Measurements from ENCODE around the gene IL19. TPM values are rescaled to one million over a fixed set of nuclear protein-coding genes. Genes with fewer than 3 reads are reported as not detected.
"Not testable (repeated sequence)": the region's sequence is repeated elsewhere in the genome, so short reads cannot be mapped to it uniquely, and the experiment has no call there.

Gene IL19
- total and polyA plus RNA-seq, 3 experiments from 2014 or later = not detected

- DNase-seq = no peak
- no peaks in the 10 kb centered on the region for H3K27me3 ChIP-seq (ENCODE audit: insufficient read depth, low read length, poor library complexity, severe bottlenecking)
- Mint-ChIP-seq H3K4me1 (peaks cover 16 to 24% (median 22%) of the 10 kb centered on the region in 3 donors), H3K27ac (peak overlapping the region in 2 of 8 donors; percentile 39 to 75), H3K36me3 (peaks cover 0 to 13% (median 0%) of the 10 kb centered on the region in 3 donors), H3K27me3 (peaks cover 0 to 5% of the 10 kb centered on the region in 2 donors), H3K4me3 (no peak overlapping the region), H3K9me3 (no peaks in the 10 kb centered on the region)
- H3K4me3 ChIP-seq (ENCODE audit: low read length) = no peak overlapping the region
- ChIA-PET POLR2A (no interaction called here), CTCF (no interaction called here)
- H3K9me3 ChIP-seq (ENCODE audit: low read length) = no peaks in the 10 kb centered on the region
- no peaks in the 10 kb centered on the region for H3K36me3 ChIP-seq (ENCODE audit: insufficient read depth, low read length)
- H3K4me1 ChIP-seq (ENCODE audit: insufficient read depth, low read length) = peaks cover 31% of the 10 kb centered on the region
- no peak overlapping the region for H3K27ac ChIP-seq (ENCODE audit: low read depth, low read length)
Measured at GRCh38 chr1:206754011-206754410, 16.6 kb upstream of the IL19 start.

- POLR2A ChIA-PET = interaction anchor here (2.9 kb wide), 1 partner anchor 12 kb away, joined by 13 read pairs; no protein-coding TSS in a partner anchor
- CTCF ChIA-PET = interaction anchor here (1.4 to 5.3 kb wide), 4 partner anchors 10 to 164 kb away, joined by 3 to 28 read pairs (median 4); partner anchors contain the start of gene FCMR
- peaks cover 0 to 5% of the 10 kb centered on the region in 2 donors for H3K27me3 Mint-ChIP-seq
- Histone ChIP-seq H3K4me1 (ENCODE audit: insufficient read depth, low read length) (peaks cover 36% of the 10 kb centered on the region), H3K4me3 (ENCODE audit: low read length) (peak overlapping the region; percentile 20), H3K27me3 (ENCODE audit: insufficient read depth, low read length, poor library complexity, severe bottlenecking) (no peaks in the 10 kb centered on the region), H3K9me3 (ENCODE audit: low read length) (no peaks in the 10 kb centered on the region), H3K27ac (ENCODE audit: low read depth, low read length) (no peak overlapping the region), H3K36me3 (ENCODE audit: insufficient read depth, low read length) (no peaks in the 10 kb centered on the region)
- no peak overlapping the region for H3K27ac Mint-ChIP-seq
- H3K4me1 Mint-ChIP-seq = peaks cover 24 to 30% (median 29%) of the 10 kb centered on the region in 3 donors
- peak in 2 of 5 donors; percentile 71 to 81 for DNase-seq
- H3K4me3 Mint-ChIP-seq = no peak overlapping the region
- H3K36me3 Mint-ChIP-seq = peaks cover 0 to 13% (median 0%) of the 10 kb centered on the region in 3 donors
- no peaks in the 10 kb centered on the region for H3K9me3 Mint-ChIP-seq
Measured at GRCh38 chr1:206757524-206758266, 12.9 kb upstream of the IL19 start.

- H3K9me3 ChIP-seq (ENCODE audit: low read length) = no peaks in the 10 kb centered on the region
- H3K4me3 Mint-ChIP-seq = no peak overlapping the region
- no peak for DNase-seq
- H3K36me3 Mint-ChIP-seq = no peaks in the 10 kb centered on the region
- H3K27me3 ChIP-seq (ENCODE audit: insufficient read depth, low read length, poor library complexity, severe bottlenecking) = no peaks in the 10 kb centered on the region
- H3K27ac ChIP-seq (ENCODE audit: low read depth, low read length) = no peak overlapping the region
- H3K27me3 Mint-ChIP-seq = no peaks in the 10 kb centered on the region
- no peaks in the 10 kb centered on the region for H3K36me3 ChIP-seq (ENCODE audit: insufficient read depth, low read length)
- peaks cover 17 to 36% (median 32%) of the 10 kb centered on the region in 3 donors for H3K4me1 Mint-ChIP-seq
- CTCF ChIA-PET = interaction anchor here (1.0 to 5.3 kb wide), 8 partner anchors 9 to 173 kb away, joined by 3 to 28 read pairs (median 5); partner anchors contain the start of genes IL10 and IL19
- peaks cover 43% of the 10 kb centered on the region for H3K4me1 ChIP-seq (ENCODE audit: insufficient read depth, low read length)
- POLR2A ChIA-PET = interaction anchor here (0.6 kb wide), 1 partner anchor 15 kb away, joined by 4 read pairs; no protein-coding TSS in a partner anchor
- no peak overlapping the region for H3K27ac Mint-ChIP-seq
- H3K4me3 ChIP-seq (ENCODE audit: low read length) = no peak overlapping the region
- H3K9me3 Mint-ChIP-seq = no peaks in the 10 kb centered on the region
Measured at GRCh38 chr1:206760590-206760989, 10.0 kb upstream of the IL19 start.

- Mint-ChIP-seq H3K4me3 (no peak overlapping the region), H3K36me3 (no peaks in the 10 kb centered on the region), H3K27me3 (no peaks in the 10 kb centered on the region), H3K4me1 (peaks cover 20 to 42% (median 39%) of the 10 kb centered on the region in 3 donors), H3K27ac (peak overlapping the region in 1 of 8 donors; percentile 51), H3K9me3 (no peaks in the 10 kb centered on the region)
- no peak overlapping the region for H3K27ac ChIP-seq (ENCODE audit: low read depth, low read length)
- H3K4me1 ChIP-seq (ENCODE audit: insufficient read depth, low read length) = peaks cover 45% of the 10 kb centered on the region
- no peaks in the 10 kb centered on the region for H3K36me3 ChIP-seq (ENCODE audit: insufficient read depth, low read length)
- ChIA-PET POLR2A (no interaction called here), CTCF (interaction anchor here (1.0 to 5.3 kb wide), 7 partner anchors 8 to 172 kb away, joined by 3 to 28 read pairs (median 6); partner anchors contain the start of genes IL10 and IL19)
- H3K27me3 ChIP-seq (ENCODE audit: insufficient read depth, low read length, poor library complexity, severe bottlenecking) = no peaks in the 10 kb centered on the region
- DNase-seq = no peak
- no peaks in the 10 kb centered on the region for H3K9me3 ChIP-seq (ENCODE audit: low read length)
- no peak overlapping the region for H3K4me3 ChIP-seq (ENCODE audit: low read length)
Measured at GRCh38 chr1:206761159-206761768, 9.3 kb upstream of the IL19 start.

DNA sequence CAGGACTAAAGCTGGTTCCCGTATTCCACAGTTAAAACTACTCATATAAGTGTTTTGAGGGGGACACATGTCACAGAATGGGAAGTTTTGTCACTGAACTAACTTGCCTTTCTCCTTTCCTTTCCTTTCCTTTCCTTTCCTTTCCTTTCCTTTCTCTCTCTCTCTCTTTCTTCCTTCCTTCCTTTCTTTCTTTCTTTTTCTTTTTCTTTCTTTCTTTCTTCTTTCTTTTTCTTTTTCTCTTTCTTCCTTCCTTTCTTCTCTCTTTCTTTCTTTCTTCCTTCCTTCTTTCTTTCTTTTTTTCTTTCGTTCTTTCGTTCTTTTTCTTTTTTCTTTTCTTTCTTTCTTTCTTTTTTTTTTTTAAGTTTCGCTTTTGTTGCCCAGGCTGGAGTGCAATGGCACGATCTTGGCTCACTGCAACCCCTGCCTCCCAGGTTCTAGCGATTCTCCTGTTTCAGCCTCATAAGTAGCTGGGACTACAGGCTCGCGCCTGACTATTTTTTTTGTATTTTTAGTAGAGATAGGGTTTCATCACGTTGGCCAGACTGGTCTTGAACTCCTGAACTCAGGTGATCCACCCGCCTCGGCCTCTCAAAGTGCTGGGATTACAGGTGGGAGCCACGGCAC lies 7.7 kb upstream of the IL19 start:
- H3K4me3 Mint-ChIP-seq; H3K36me3 Mint-ChIP-seq; H3K9me3 ChIP-seq (ENCODE audit: low read length); H3K9me3 Mint-ChIP-seq; H3K27ac ChIP-seq (ENCODE audit: low read depth, low read length); H3K27me3 ChIP-seq (ENCODE audit: insufficient read depth, low read length, poor library complexity, severe bottlenecking); H3K36me3 ChIP-seq (ENCODE audit: insufficient read depth, low read length); H3K4me3 ChIP-seq (ENCODE audit: low read length); H3K27ac Mint-ChIP-seq; POLR2A ChIA-PET; H3K27me3 Mint-ChIP-seq; DNase-seq: not testable (repeated sequence)
- H3K4me1 Mint-ChIP-seq = peaks cover 25 to 56% (median 52%) of the 10 kb centered on the region in 3 donors
- CTCF ChIA-PET = interaction anchor here (0.8 to 2.3 kb wide), 2 partner anchors 28 to 149 kb away, joined by 3 to 6 read pairs; no protein-coding TSS in a partner anchor
- H3K4me1 ChIP-seq (ENCODE audit: insufficient read depth, low read length) = peaks cover 43% of the 10 kb centered on the region

DNA sequence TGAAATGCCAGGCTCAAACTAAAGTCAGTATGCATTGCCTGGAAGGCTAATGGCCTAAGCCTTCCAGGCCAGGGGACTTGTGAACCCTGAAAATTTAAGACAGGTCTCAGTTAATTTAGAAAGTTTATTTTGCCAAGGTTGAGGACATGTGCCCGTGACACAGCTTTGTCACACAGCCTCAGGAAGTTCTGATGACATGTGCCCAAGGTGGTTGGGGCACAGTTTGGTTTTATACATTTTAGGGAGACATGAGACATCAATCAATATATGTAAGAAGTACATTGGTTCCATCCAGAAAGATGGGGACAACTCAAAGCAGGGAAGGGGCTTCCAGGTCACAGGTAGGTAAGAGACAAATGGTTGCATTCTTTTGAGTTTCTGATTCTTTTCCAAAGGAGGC lies 4.8 kb upstream of the IL19 start:
- CTCF ChIA-PET = interaction anchor here (1.0 to 4.7 kb wide), 11 partner anchors 9 to 146 kb away, joined by 3 to 42 read pairs (median 7); no protein-coding TSS in a partner anchor
- H3K4me3 ChIP-seq (ENCODE audit: low read length) = peak overlapping the region; percentile 7
- H3K36me3 Mint-ChIP-seq; H3K27me3 Mint-ChIP-seq; H3K27me3 ChIP-seq (ENCODE audit: insufficient read depth, low read length, poor library complexity, severe bottlenecking); H3K9me3 ChIP-seq (ENCODE audit: low read length); H3K9me3 Mint-ChIP-seq; H3K27ac ChIP-seq (ENCODE audit: low read depth, low read length); DNase-seq; H3K36me3 ChIP-seq (ENCODE audit: insufficient read depth, low read length): not testable (repeated sequence)
- peak overlapping the region; percentile 25 to 82 (median 68) for H3K4me3 Mint-ChIP-seq
- H3K4me1 ChIP-seq (ENCODE audit: insufficient read depth, low read length) = peaks cover 55% of the 10 kb centered on the region
- POLR2A ChIA-PET = interaction anchor here (0.6 to 1.5 kb wide), 6 partner anchors 18 to 160 kb away, joined by 3 to 8 read pairs (median 4); no protein-coding TSS in a partner anchor
- peak overlapping the region; percentile 21 to 98 (median 85) for H3K27ac Mint-ChIP-seq
- H3K4me1 Mint-ChIP-seq = peaks cover 50 to 78% (median 75%) of the 10 kb centered on the region in 3 donors

DNA sequence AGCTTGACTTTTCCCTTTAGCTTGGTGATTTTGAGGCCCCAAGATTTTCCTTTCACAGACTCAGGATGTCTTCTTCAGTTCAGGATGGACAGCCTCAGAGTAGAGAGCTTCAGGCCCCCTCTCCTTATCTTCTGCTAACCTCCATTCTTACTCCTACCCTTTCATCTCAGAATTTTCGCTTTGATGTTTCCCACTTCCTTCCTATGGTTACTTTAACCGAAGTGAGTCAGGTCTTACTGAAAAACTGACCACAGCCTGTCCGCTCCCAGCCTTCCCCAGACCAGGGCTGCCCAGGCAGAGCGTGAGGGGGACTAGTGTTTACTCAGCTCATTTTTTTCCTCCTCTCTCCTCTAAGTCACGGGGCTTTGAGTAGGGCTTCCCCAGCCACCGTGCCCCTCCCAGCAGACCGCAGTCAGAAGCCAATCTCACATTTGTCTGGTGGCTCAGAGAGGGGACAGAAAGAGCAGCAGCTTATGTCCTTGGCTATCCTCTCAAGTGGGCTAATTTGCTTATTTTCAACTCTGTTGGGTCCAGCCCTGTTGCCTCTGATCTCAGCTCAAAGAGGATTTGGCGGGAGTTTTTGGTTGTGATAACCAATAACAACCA lies 4.2 kb upstream of the IL19 start:
- Mint-ChIP-seq H3K4me1 (peaks cover 55 to 78% (median 75%) of the 10 kb centered on the region in 3 donors), H3K36me3 (no peaks in the 10 kb centered on the region), H3K4me3 (peak overlapping the region; percentile 25 to 82 (median 63)), H3K27ac (peak overlapping the region; percentile 21 to 98 (median 85)), H3K27me3 (no peaks in the 10 kb centered on the region), H3K9me3 (no peaks in the 10 kb centered on the region)
- POLR2A ChIA-PET = interaction anchor here (0.8 to 1.5 kb wide), 6 partner anchors 18 to 159 kb away, joined by 3 to 8 read pairs (median 4); no protein-coding TSS in a partner anchor
- peak overlapping the region; percentile 7 for H3K4me3 ChIP-seq (ENCODE audit: low read length)
- DNase-seq = peak; percentile 57 to 84 (median 73)
- no peak overlapping the region for H3K27ac ChIP-seq (ENCODE audit: low read depth, low read length)
- H3K27me3 ChIP-seq (ENCODE audit: insufficient read depth, low read length, poor library complexity, severe bottlenecking) = no peaks in the 10 kb centered on the region
- CTCF ChIA-PET = interaction anchor here (0.8 to 4.7 kb wide), 12 partner anchors 8 to 146 kb away, joined by 3 to 42 read pairs (median 7); no protein-coding TSS in a partner anchor
- H3K9me3 ChIP-seq (ENCODE audit: low read length) = no peaks in the 10 kb centered on the region
- H3K36me3 ChIP-seq (ENCODE audit: insufficient read depth, low read length) = no peaks in the 10 kb centered on the region
- H3K4me1 ChIP-seq (ENCODE audit: insufficient read depth, low read length) = peaks cover 61% of the 10 kb centered on the region

Measured in CD8-positive, alpha-beta memory T cell (primary cell).